ENCODE measurements around the gene CATSPERE.
"Not testable (repeated sequence)": the region's sequence is repeated elsewhere in the genome, so short reads cannot be mapped to it uniquely, and the experiment has no call there.

Gene CATSPERE

GRCh38 chr1:244552336-244552735 lies 91.3 kb downstream of the CATSPERE start:
- no peak for DNase-seq (ENCODE audit: low read depth in 3 of 3)

- DNase-seq (ENCODE audit: low read depth in 3 of 3) = no peak
Measured at GRCh38 chr1:244556263-244556662, 95.2 kb downstream of the CATSPERE start.

GRCh38 chr1:244557565-244557964 lies 96.5 kb downstream of the CATSPERE start:
- DNase-seq (ENCODE audit: low read depth in 3 of 3) = no peak

GRCh38 chr1:244559561-244559960 lies 98.5 kb downstream of the CATSPERE start:
- no peak for DNase-seq (ENCODE audit: low read depth in 3 of 3)

- not testable (repeated sequence) for DNase-seq (ENCODE audit: low read depth in 3 of 3)
Measured at GRCh38 chr1:244562877-244563276, 101.8 kb downstream of the CATSPERE start.

- DNase-seq (ENCODE audit: low read depth in 3 of 3) = no peak
Measured at GRCh38 chr1:244573768-244574167, 112.7 kb downstream of the CATSPERE start.

GRCh38 chr1:244576259-244576892 lies 115.3 kb downstream of the CATSPERE start:
- DNase-seq (ENCODE audit: low read depth in 3 of 3) = no peak

- DNase-seq (ENCODE audit: low read depth in 3 of 3) = not testable (repeated sequence)
Measured at GRCh38 chr1:244578205-244578604, 117.1 kb downstream of the CATSPERE start.

- no peak for DNase-seq (ENCODE audit: low read depth in 3 of 3)
Measured at GRCh38 chr1:244583358-244583982, 122.4 kb downstream of the CATSPERE start.

- DNase-seq (ENCODE audit: low read depth in 3 of 3) = no peak
Measured at GRCh38 chr1:244585867-244586266, 124.8 kb downstream of the CATSPERE start.

GRCh38 chr1:244590670-244591069 lies 129.6 kb downstream of the CATSPERE start:
- no peak for DNase-seq (ENCODE audit: low read depth in 3 of 3)

GRCh38 chr1:244598611-244599010 lies 137.5 kb downstream of the CATSPERE start:
- no peak for DNase-seq (ENCODE audit: low read depth in 3 of 3)

GRCh38 chr1:244599937-244600350 lies 138.9 kb downstream of the CATSPERE start:
- DNase-seq (ENCODE audit: low read depth in 3 of 3) = peak; percentile 2 to 13 (median 12)

- no peak for DNase-seq (ENCODE audit: low read depth in 3 of 3)
Measured at GRCh38 chr1:244601336-244601735, 140.3 kb downstream of the CATSPERE start.

- DNase-seq (ENCODE audit: low read depth in 3 of 3) = no peak
Measured at GRCh38 chr1:244603498-244603897, 142.4 kb downstream of the CATSPERE start.

GRCh38 chr1:244605835-244606370 lies 144.8 kb downstream of the CATSPERE start:
- no peak for DNase-seq (ENCODE audit: low read depth in 3 of 3)

- DNase-seq (ENCODE audit: low read depth in 3 of 3) = no peak
Measured at GRCh38 chr1:244614113-244614836, 153.2 kb downstream of the CATSPERE start.

GRCh38 chr1:244614879-244615278 lies 153.8 kb downstream of the CATSPERE start:
- no peak for DNase-seq (ENCODE audit: low read depth in 3 of 3)

- no peak for DNase-seq (ENCODE audit: low read depth in 3 of 3)
Measured at GRCh38 chr1:244615301-244615700, 154.2 kb downstream of the CATSPERE start.

GRCh38 chr1:244626709-244627108 lies 165.6 kb downstream of the CATSPERE start:
- no peak for DNase-seq (ENCODE audit: low read depth in 3 of 3)

GRCh38 chr1:244628789-244629188 lies 167.7 kb downstream of the CATSPERE start:
- no peak for DNase-seq (ENCODE audit: low read depth in 3 of 3)

- no peak for DNase-seq (ENCODE audit: low read depth in 3 of 3)
Measured at GRCh38 chr1:244633140-244633539, 172.1 kb downstream of the CATSPERE start.

GRCh38 chr1:244634546-244634945 lies 173.5 kb downstream of the CATSPERE start:
- no peak for DNase-seq (ENCODE audit: low read depth in 3 of 3)

All from stimulated activated CD4-positive, alpha-beta T cell treated with anti-CD3 and anti-CD28 coated beads, TNF-alpha, amount 100 ng/mL, for 4 hours (primary cell).